ENCODE results near the gene RING1. TPM values are rescaled to one million over a fixed set of nuclear protein-coding genes. Genes with fewer than 3 reads are reported as not detected.
"Not testable (repeated sequence)": the region's sequence is repeated elsewhere in the genome, so short reads cannot be mapped to it uniquely, and the experiment has no call there.

The RING1 gene
- polyA plus RNA-seq, 1 experiment, result 36.6 TPM

GRCh38 chr6:33217681-33218080 is 9.4 kb downstream of the RING1 start:
- H3K4me3 ChIP-seq (ENCODE audit: low read depth, low read length), result no peak overlapping the region
- no peak for TF ChIP-seq CTCF (IDR thresholded peaks at IDR 0.05; ENCODE audit: insufficient read depth, low read depth, low read length)
- ChIA-PET POLR2A (no interaction called here), CTCF (interaction anchor here (2.6 kb wide), 1 partner anchor 8 kb away, joined by 7 read pairs; the partner anchor contains the start of gene RING1)
- no peaks in the 10 kb centered on the region for H3K36me3 ChIP-seq (ENCODE audit: control insufficient read depth, insufficient read depth, low read length)
- no peak for DNase-seq (ENCODE audit: low read depth)
- H3K27me3 ChIP-seq (ENCODE audit: control insufficient read depth, insufficient read depth, low read length), result peaks cover 2% of the 10 kb centered on the region; the same call in 1 of the 2 replicates

GRCh38 chr6:33226503-33227120 is 18.3 kb downstream of the RING1 start:
- H3K27me3 ChIP-seq (ENCODE audit: control insufficient read depth, insufficient read depth, low read length); POLR2A ChIA-PET; DNase-seq (ENCODE audit: low read depth); H3K4me3 ChIP-seq (ENCODE audit: low read depth, low read length); H3K36me3 ChIP-seq (ENCODE audit: control insufficient read depth, insufficient read depth, low read length): not testable (repeated sequence)
- CTCF ChIA-PET, result interaction anchor here (0.7 kb wide), 1 partner anchor 212 kb away, joined by 3 read pairs; no protein-coding TSS in a partner anchor

DNA sequence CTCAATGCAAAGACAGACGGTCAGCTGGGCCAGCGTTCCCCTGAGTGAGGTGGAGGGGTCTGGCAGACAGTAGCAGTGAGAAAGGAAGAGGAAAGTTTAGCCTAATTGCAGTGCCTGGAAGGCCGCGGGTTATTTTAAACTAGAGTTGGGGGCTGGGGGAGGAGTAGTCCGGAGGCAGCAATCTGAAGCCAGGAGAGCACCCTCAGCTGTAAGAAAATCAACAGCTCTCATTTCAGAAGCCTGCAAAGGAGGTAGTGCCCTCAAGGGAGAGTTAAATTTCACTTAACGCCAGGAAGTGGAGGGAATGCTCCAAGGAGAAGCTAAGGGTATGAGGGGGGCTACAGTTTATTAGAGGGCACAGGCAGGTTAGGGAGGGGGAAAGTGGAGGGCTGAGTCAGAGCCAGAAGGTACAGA is 26.9 kb downstream of the RING1 start:
- H3K27me3 ChIP-seq (ENCODE audit: control insufficient read depth, insufficient read depth, low read length), result peaks cover 22% of the 10 kb centered on the region
- no peak for DNase-seq (ENCODE audit: low read depth)
- ChIA-PET CTCF (no interaction called here), POLR2A (no interaction called here)
- no peak overlapping the region for H3K4me3 ChIP-seq (ENCODE audit: low read depth, low read length)
- TF ChIP-seq CTCF (IDR thresholded peaks at IDR 0.05; ENCODE audit: insufficient read depth, low read depth, low read length), result no peak
- no peaks in the 10 kb centered on the region for H3K36me3 ChIP-seq (ENCODE audit: control insufficient read depth, insufficient read depth, low read length)

DNA sequence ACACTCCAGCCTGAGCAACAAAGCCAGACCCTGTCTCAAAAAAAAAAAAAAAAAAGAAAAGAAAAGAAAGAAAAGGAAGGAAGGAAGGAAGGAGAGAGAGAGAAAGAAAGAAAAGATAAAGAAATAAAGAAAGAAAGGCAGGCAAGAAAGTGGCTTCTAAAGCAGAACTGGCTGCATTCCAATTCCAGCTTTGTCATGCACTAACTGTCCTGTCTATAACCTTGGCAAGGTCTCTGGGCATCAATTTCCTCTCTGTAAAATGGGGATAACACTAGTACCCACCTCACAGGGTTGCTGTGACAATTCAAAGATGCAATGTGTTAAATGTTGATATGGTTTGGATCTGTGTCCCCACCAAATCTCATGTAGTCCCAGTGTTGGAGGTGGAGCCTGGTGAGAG is 28.0 kb downstream of the RING1 start:
- POLR2A ChIA-PET, result no interaction called here

GRCh38 chr6:33236852-33237251 is 28.6 kb downstream of the RING1 start:
- H3K27me3 ChIP-seq (ENCODE audit: control insufficient read depth, insufficient read depth, low read length), result peaks cover 20% of the 10 kb centered on the region
- DNase-seq (ENCODE audit: low read depth), result no peak
- ChIA-PET POLR2A (no interaction called here), CTCF (interaction anchor here (5.0 kb wide), 1 partner anchor 12 kb away, joined by 34 read pairs; no protein-coding TSS in a partner anchor)
- no peaks in the 10 kb centered on the region for H3K36me3 ChIP-seq (ENCODE audit: control insufficient read depth, insufficient read depth, low read length)
- H3K4me3 ChIP-seq (ENCODE audit: low read depth, low read length), result no peak overlapping the region
- no peak for TF ChIP-seq CTCF (IDR thresholded peaks at IDR 0.05; ENCODE audit: insufficient read depth, low read depth, low read length)

More for the DNA sequence above, 28.0 kb downstream of the RING1 start:
- Histone ChIP-seq H3K36me3 (ENCODE audit: control insufficient read depth, insufficient read depth, low read length) (no peaks in the 10 kb centered on the region), H3K27me3 (ENCODE audit: control insufficient read depth, insufficient read depth, low read length) (peaks cover 21% of the 10 kb centered on the region), H3K4me3 (ENCODE audit: low read depth, low read length) (no peak overlapping the region)
- CTCF ChIA-PET, result interaction anchor here (5.0 kb wide), 1 partner anchor 12 kb away, joined by 34 read pairs; no protein-coding TSS in a partner anchor
- no peak for TF ChIP-seq CTCF (IDR thresholded peaks at IDR 0.05; ENCODE audit: insufficient read depth, low read depth, low read length)
- DNase-seq (ENCODE audit: low read depth), result no peak

GRCh38 chr6:33237741-33238140 is 29.4 kb downstream of the RING1 start:
- H3K27me3 ChIP-seq (ENCODE audit: control insufficient read depth, insufficient read depth, low read length), result peaks cover 19% of the 10 kb centered on the region
- DNase-seq (ENCODE audit: low read depth), result no peak
- no peak for TF ChIP-seq CTCF (IDR thresholded peaks at IDR 0.05; ENCODE audit: insufficient read depth, low read depth, low read length)
- POLR2A ChIA-PET, result no interaction called here
- H3K4me3 ChIP-seq (ENCODE audit: low read depth, low read length), result no peak overlapping the region
- CTCF ChIA-PET, result interaction anchor here (5.0 kb wide), 1 partner anchor 11 kb away, joined by 34 read pairs; no protein-coding TSS in a partner anchor
- no peaks in the 10 kb centered on the region for H3K36me3 ChIP-seq (ENCODE audit: control insufficient read depth, insufficient read depth, low read length)

All from BJ (cell line).